H9 (cell line): ENCODE measurements around the gene SOX14. TPM values are rescaled to one million over a fixed set of nuclear protein-coding genes. Genes with fewer than 3 reads are reported as not detected.

Experiments used
- DNase-seq: peaks from one replicate; pipeline ENCODE4 v3.0.0-alpha.2; 2017
- H2AFZ ChIP-seq: one replicate; pipeline ENCODE4 v1.6.1; 2013; ENCODE audit warnings: mild to moderate bottlenecking, low read length, control low read depth, moderate library complexity
- H2AK5ac ChIP-seq: 2 replicates; pipeline ENCODE4 v1.6.1; 2013; ENCODE audit warnings: low read length, control low read depth, mixed read lengths; ENCODE audit not compliant: insufficient read length
- H2BK120ac ChIP-seq: one replicate; pipeline ENCODE4 v1.6.1; 2013; ENCODE audit warnings: low read depth, mild to moderate bottlenecking, low read length, control low read depth, inconsistent platforms; ENCODE audit not compliant: poor library complexity, severe bottlenecking
- H2BK12ac ChIP-seq: 2 replicates; pipeline ENCODE4 v1.6.1; 2013; ENCODE audit warnings: low read length, control low read depth, mixed read lengths, low read depth; ENCODE audit not compliant: insufficient read length
- H2BK15ac ChIP-seq: 2 replicates; pipeline ENCODE4 v1.6.1; 2013; ENCODE audit warnings: low read depth, low read length, control low read depth
- H2BK20ac ChIP-seq: one replicate; pipeline ENCODE4 v1.6.1; 2013; ENCODE audit warnings: low read depth, mild to moderate bottlenecking, low read length, control low read depth, inconsistent platforms; ENCODE audit not compliant: poor library complexity, severe bottlenecking
- H2BK5ac ChIP-seq: 2 replicates; pipeline ENCODE4 v1.6.1; 2013; ENCODE audit warnings: low read length, control low read depth, mixed read lengths; ENCODE audit not compliant: insufficient read length
- H3K14ac ChIP-seq: 2 replicates; pipeline ENCODE4 v1.6.1; 2013; ENCODE audit warnings: low read length, control low read depth; ENCODE audit not compliant: insufficient read depth
- H3K18ac ChIP-seq: 2 replicates; pipeline ENCODE4 v1.6.1; 2013; ENCODE audit warnings: low read depth, mild to moderate bottlenecking, mixed read lengths, low read length, control low read depth; ENCODE audit not compliant: insufficient read length
- H3K23ac ChIP-seq: 2 replicates; pipeline ENCODE4 v1.6.1; 2013; ENCODE audit warnings: low read length, control low read depth, mixed read lengths, low read depth; ENCODE audit not compliant: insufficient read length
- H3K23me2 ChIP-seq: 2 replicates; pipeline ENCODE4 v1.6.1; 2013; ENCODE audit warnings: low read depth, mild to moderate bottlenecking, mixed read lengths, low read length, control low read depth; ENCODE audit not compliant: insufficient read length, poor library complexity, severe bottlenecking
- H3K27ac ChIP-seq: 2 replicates; pipeline ENCODE4 v1.5.1; 2013; ENCODE audit warnings: low read length, control low read depth, mixed read lengths, low read depth; ENCODE audit not compliant: insufficient read length
- H3K27me3 ChIP-seq: 2 replicates; pipeline ENCODE4 v1.6.1; 2013; ENCODE audit warnings: low read length, control low read depth, inconsistent platforms; ENCODE audit not compliant: insufficient read depth
- H3K4ac ChIP-seq: 2 replicates; pipeline ENCODE4 v1.6.1; 2013; ENCODE audit warnings: low read depth, mild to moderate bottlenecking, control low read depth, inconsistent platforms, low read length, moderate library complexity
- H3K4me1 ChIP-seq: 2 replicates; pipeline ENCODE4 v1.6.1; 2013; ENCODE audit warnings: low read length, control low read depth, inconsistent platforms; ENCODE audit not compliant: insufficient read depth
- H3K4me2 ChIP-seq: 2 replicates; pipeline ENCODE4 v1.6.1; 2013; ENCODE audit warnings: low read length, control low read depth, mixed read lengths; ENCODE audit not compliant: insufficient read length, insufficient read depth
- H3K56ac ChIP-seq: 2 replicates; pipeline ENCODE4 v1.6.1; 2013; ENCODE audit warnings: low read depth, mild to moderate bottlenecking, mixed read lengths, low read length, control low read depth; ENCODE audit not compliant: insufficient read length
- H3K79me1 ChIP-seq: 2 replicates; pipeline ENCODE4 v1.6.1; 2013; ENCODE audit warnings: low read depth, mild to moderate bottlenecking, moderate library complexity, low read length, control low read depth, inconsistent platforms; ENCODE audit not compliant: insufficient read depth, poor library complexity, severe bottlenecking
- H3K79me2 ChIP-seq: 2 replicates; pipeline ENCODE4 v1.6.1; 2013; ENCODE audit warnings: low read length, control low read depth, inconsistent platforms; ENCODE audit not compliant: insufficient read depth
- H3K9ac ChIP-seq: 2 replicates; pipeline ENCODE4 v1.6.1; 2013; ENCODE audit warnings: low read length, control low read depth, mixed read lengths; ENCODE audit not compliant: insufficient read length; ENCODE audit errors: extremely low read depth
- H3K9me3 ChIP-seq: one replicate; pipeline ENCODE4 v1.6.1; 2013; ENCODE audit warnings: low read depth, low read length, inconsistent platforms; ENCODE audit not compliant: control insufficient read depth
- H3T11ph ChIP-seq: one replicate; pipeline ENCODE4 v1.6.1; 2013; ENCODE audit warnings: mild to moderate bottlenecking, low read length, control low read depth, inconsistent platforms
- H4K20me1 ChIP-seq: one replicate; pipeline ENCODE4 v1.6.1; 2013; ENCODE audit not compliant: control insufficient read depth, insufficient read length, insufficient read depth
- H4K5ac ChIP-seq: 2 replicates; pipeline ENCODE4 v1.6.1; 2013; ENCODE audit warnings: low read depth, mild to moderate bottlenecking, mixed read lengths, low read length, control low read depth; ENCODE audit not compliant: insufficient read length
- H4K8ac ChIP-seq: replicated peaks from 2 replicates; pipeline ENCODE4 v1.6.1; 2013; ENCODE audit warnings: low read length, control low read depth, mixed read lengths, low read depth; ENCODE audit not compliant: insufficient read length
- H4K91ac ChIP-seq: 2 replicates; pipeline ENCODE4 v1.6.1; 2013; ENCODE audit warnings: low read depth, mild to moderate bottlenecking, moderate library complexity, mixed read lengths, low read length, control low read depth; ENCODE audit not compliant: insufficient read length
- H3K27ac Mint-ChIP-seq, 3 experiments: 2 replicates in 2 of 3; 3 replicates in 1 of 3; pipeline ENCODE4 v1.8.0; 2020 to 2021; ENCODE audit warnings: mixed read lengths in 3 of 3, mild to moderate bottlenecking in 1 of 3, moderate library complexity in 1 of 3
- H3K27me3 Mint-ChIP-seq: 2 replicates; pipeline ENCODE4 v1.8.0; 2021; ENCODE audit warnings: low read depth, mild to moderate bottlenecking, moderate library complexity, mixed read lengths
- H3K36me3 Mint-ChIP-seq, 3 experiments: 2 replicates in 2 of 3; 3 replicates in 1 of 3; pipeline ENCODE4 v1.8.0; 2020 to 2021; ENCODE audit warnings: low read depth in 3 of 3, mixed read lengths in 3 of 3; ENCODE audit not compliant: insufficient read depth in 1 of 3
- H3K4me1 Mint-ChIP-seq, 2 experiments: 2 replicates each; pipeline ENCODE4 v1.8.0; 2020; ENCODE audit warnings: mixed read lengths in 2 of 2
- H3K4me3 Mint-ChIP-seq, 2 experiments: 2 replicates in 1 of 2; 3 replicates in 1 of 2; pipeline ENCODE4 v1.8.0; 2020 to 2021; ENCODE audit warnings: mild to moderate bottlenecking in 2 of 2, mixed read lengths in 2 of 2, moderate library complexity in 1 of 2
- H3K9me3 Mint-ChIP-seq, 2 experiments: 2 replicates in 1 of 2; 3 replicates in 1 of 2; pipeline ENCODE4 v1.8.0; 2020; ENCODE audit warnings: mild to moderate bottlenecking in 2 of 2, mixed read lengths in 2 of 2, moderate library complexity in 1 of 2
- CTCF ChIP-seq: fragments of 200-600 bp; sonication (generic); conservative IDR thresholded peaks from 3 replicates; pipeline ENCODE4 v1.8.0; 2021; ENCODE audit warnings: antibody characterized with exemption, mild to moderate bottlenecking
- WGBS: extraction: QIAGEN DNeasy Blood & Tissue Kit; methylation state at CpG from one replicate; pipeline ENCODE4 v1.1.7; 2013; ENCODE audit warnings: missing lambda C conversion rate, low lambda C conversion rate, mixed read lengths; ENCODE audit not compliant: insufficient read length; ENCODE audit errors: extremely low coverage; 5-methylcytosine and 5-hydroxymethylcytosine counted together
- total RNA-seq: library from RNA; stranded (reverse); gene quantifications from 2 replicates; pipeline ENCODE4 v1.2.1, GENCODE V29; 2021

SOX14 gene
- total RNA-seq, 1 experiment from 2014 or later, result 0.57 TPM

- no peaks in the 10 kb centered on the region for H3K79me1 ChIP-seq
- H2BK20ac ChIP-seq, result no peak overlapping the region
- H3K4ac ChIP-seq, result no peak overlapping the region
- peaks cover 3% of the 10 kb centered on the region for H4K20me1 ChIP-seq
- no peak overlapping the region for H2AK5ac ChIP-seq
- H2AFZ ChIP-seq, result no peak overlapping the region
- no peak overlapping the region for H3K27ac ChIP-seq
- H3K23ac ChIP-seq, result no peak overlapping the region
- Mint-ChIP-seq H3K36me3 (peaks cover 0 to 1% (median 0%) of the 10 kb centered on the region in 3 experiments; a peak in 1 of 7 replicates), H3K9me3 (no peaks in the 10 kb centered on the region; a peak in 1 of 5 replicates), H3K4me1 (peaks cover 82 to 89% of the 10 kb centered on the region in 2 experiments), H3K4me3 (peak overlapping the region; percentile 49 to 61), H3K27me3 (peaks cover 100% of the 10 kb centered on the region), H3K27ac (no peak overlapping the region)
- no peak overlapping the region for H3K9ac ChIP-seq
- no peak overlapping the region for H3K56ac ChIP-seq
- peaks cover 28% of the 10 kb centered on the region for H3K23me2 ChIP-seq
- no peak overlapping the region for H2BK120ac ChIP-seq
- no peak overlapping the region for H3K14ac ChIP-seq
- 0 out of 2 replicates have a peak, but pooled peaks cover 2% of the 10 kb centered on the region for H3K4me1 ChIP-seq
- H3K18ac ChIP-seq, result no peak overlapping the region
- no peak overlapping the region for H3T11ph ChIP-seq
- no peak overlapping the region for H4K91ac ChIP-seq
- H3K27me3 ChIP-seq, result peaks cover 89% of the 10 kb centered on the region
- H3K79me2 ChIP-seq, result no peaks in the 10 kb centered on the region
- peak overlapping the region; percentile 16 for H3K4me2 ChIP-seq
- DNase-seq, result peak; percentile 54
- no peak overlapping the region for H4K5ac ChIP-seq
- H2BK12ac ChIP-seq, result no peak overlapping the region
- H4K8ac ChIP-seq, result no peak overlapping the region
- H2BK5ac ChIP-seq, result no peak overlapping the region
- no peak for TF ChIP-seq CTCF
- H2BK15ac ChIP-seq, result no peak overlapping the region
- WGBS, result no CpG with 5 or more reads among the region's 21 CpGs
- H3K9me3 ChIP-seq, result no peaks in the 10 kb centered on the region
Observed at GRCh38 chr3:137766041-137766875, 2.1 kb downstream of the SOX14 start.
